ACHN (cell line): ENCODE data around the gene HIP1R.
"Not testable (repeated sequence)": the region's sequence is repeated elsewhere in the genome, so short reads cannot be mapped to it uniquely, and the experiment has no call there.

Experiments used
- DNase-seq: peaks from one replicate; pipeline ENCODE4 v3.0.0-alpha.2; 2015
- in situ Hi-C: cut with HindIII; loops from 2 replicates; pipeline ENCODE4 v1.10.0; 2017; ENCODE audit warnings: low sequenced_read_pairs, low pct_ligation_motif_present, low pct_unique_long_range_greater_than_20kb

HIP1R gene

DNA sequence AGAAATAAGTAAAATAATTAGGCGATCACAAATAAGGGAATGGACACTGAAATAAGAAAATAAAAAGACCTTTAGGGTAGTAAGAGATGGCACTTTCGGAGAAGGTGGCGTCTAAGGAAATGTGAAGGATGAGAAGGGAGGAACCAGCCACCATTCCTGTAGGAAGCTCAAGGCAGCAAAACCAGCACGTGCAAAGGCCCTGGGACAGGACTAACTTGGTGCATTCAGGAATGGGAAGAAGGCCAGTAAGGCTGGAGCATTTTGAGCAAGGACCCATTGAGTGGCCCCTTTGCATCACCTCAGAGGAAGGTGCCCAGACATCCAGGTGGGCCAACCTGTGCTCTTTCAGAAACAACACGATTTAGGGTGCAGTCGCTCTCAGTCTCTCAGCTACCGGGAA, 61.4 kb downstream of the HIP1R start:
- no peak for DNase-seq
- in situ Hi-C loops: no loop called here

GRCh38 chr12:122899887-122900286, 64.6 kb downstream of the HIP1R start:
- DNase-seq: no peak
- in situ Hi-C loops: no loop called here

DNA sequence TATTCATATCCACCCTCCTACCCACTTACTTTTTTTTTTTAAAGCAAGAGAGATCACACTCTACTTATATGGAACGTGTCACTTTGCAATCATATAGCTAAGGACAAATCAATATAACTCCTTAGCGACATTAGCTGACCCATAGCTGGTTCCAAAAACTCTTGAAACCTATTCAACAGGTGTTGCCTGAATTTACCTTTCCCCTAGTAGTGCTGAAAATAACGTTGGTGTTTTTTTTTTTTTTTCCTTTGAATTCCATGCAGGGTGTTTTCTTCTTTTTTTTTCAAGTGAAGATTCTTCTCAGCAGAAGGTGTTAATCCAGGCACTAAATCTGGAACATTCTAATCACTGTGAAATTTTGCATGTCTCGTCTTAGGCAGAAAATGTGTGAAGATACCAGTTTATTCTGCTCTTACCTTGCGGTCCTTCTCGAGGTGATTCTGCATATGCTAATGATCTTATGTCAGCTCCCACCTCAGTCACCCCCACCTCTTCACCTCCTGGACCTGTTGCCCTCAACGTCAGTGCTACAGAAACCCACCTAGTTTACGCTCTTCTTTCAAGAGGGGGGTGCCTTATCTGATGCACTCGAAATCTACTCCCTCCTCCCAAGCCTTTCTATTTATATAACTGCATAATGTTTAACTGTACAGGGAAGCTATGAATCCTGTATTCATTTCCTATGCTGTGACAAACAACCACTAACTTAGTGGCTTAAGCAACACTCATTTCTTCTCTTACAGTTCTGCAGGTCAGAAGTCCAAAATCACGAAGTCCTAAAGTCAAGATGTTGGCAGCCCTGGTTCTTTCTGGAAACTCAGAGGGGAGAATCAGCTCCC, 67.8 kb downstream of the HIP1R start:
- DNase-seq: no peak
- in situ Hi-C loops: no loop called here

GRCh38 chr12:122903693-122904034, 68.4 kb downstream of the HIP1R start:
- in situ Hi-C loops: no loop called here
- no peak for DNase-seq

GRCh38 chr12:122905258-122905657, 70.0 kb downstream of the HIP1R start:
- in situ Hi-C loops, DNase-seq: not testable (repeated sequence)

DNA sequence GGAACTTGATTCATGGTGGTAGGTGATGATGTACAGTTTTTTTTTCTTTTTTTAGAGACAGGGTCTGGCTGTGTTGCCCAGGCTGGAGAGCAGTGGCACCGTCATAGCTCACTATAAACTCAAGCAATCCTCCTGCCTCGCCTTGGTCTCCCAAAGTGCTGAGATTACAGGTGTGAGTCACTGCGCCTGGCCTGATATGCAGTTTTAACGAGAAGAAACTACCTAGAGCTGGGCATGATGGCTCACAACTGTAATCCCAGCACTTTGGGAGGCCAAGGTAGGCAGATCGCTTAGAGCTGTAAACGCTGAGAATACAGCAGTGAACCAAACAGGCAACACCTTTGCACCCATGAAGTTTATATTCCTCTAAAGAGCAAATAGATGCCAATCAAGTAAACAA, 73.7 kb downstream of the HIP1R start:
- in situ Hi-C loops: no loop called here
- no peak for DNase-seq

- DNase-seq: no peak
- in situ Hi-C loops: no loop called here
These were observed 74.4 kb downstream of the HIP1R start for GRCh38 chr12:122909442-122910288.
